SH-SY5Y (cell line): ENCODE data around the gene ASCC1.

Experiments used
- GATA2 ChIP-seq: IDR thresholded peaks from 2 replicates; pipeline ENCODE4 v1.6.1; 2011; ENCODE audit warnings: mild to moderate bottlenecking, low read depth, low read length
- GATA3 ChIP-seq: IDR thresholded peaks from 2 replicates; pipeline ENCODE4 v1.6.1; 2011; ENCODE audit warnings: low read depth, mild to moderate bottlenecking, low read length, moderate library complexity

ASCC1 gene

DNA sequence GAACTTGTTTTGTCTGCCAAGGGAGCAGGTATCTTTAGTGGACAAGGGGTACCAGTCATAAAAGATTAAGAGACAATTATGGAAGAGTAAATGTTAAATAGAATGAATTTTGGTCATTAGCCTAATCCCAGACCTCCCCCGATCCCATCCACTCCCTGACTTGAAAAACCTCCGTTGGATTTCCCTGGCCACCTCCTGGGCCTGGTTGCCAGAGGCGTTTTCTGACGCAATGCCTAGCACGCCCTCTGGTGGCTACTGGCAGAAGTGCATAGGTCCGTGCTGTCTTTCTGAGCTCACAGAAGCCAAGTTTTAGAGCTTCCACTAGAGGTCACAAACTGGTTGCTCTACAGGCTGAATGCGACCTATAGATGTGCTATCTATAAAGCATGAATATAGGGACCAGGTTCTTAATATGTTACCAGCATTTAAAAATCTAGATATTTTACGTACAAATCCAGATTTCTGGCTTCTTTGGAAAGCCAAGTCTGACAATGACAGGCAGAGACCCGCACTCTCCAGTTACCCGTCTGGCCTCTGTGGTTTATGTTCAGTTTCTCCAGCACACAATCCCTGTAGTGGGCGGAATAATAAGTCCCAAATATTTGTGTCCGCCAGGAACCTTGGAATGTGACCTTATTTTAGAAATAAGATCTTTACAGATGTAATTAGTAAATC lies 167.5 kb downstream of the ASCC1 start:
- TF ChIP-seq GATA2 (peak; percentile 40), GATA3 (no peak)
